Astrocyte (in vitro differentiated cells and primary cell): Measurements from ENCODE around the gene APLP1. TPM values are rescaled to one million over a fixed set of nuclear protein-coding genes. Genes with fewer than 3 reads are reported as not detected.

Experiments used
- DNase-seq: peaks from one replicate; pipeline ENCODE4 v3.0.0-alpha.2; 2010; ENCODE audit warnings: low read depth
- FAIRE-seq: peaks from 2 replicates; lab custom pipeline; 2011; peaks lifted over from hg19 to GRCh38; lab: Jason Lieb, UNC
- H2AFZ ChIP-seq: 2 replicates; pipeline ENCODE4 v1.6.0; 2012; ENCODE audit warnings: low read depth, low read length, inconsistent platforms
- H3K27ac ChIP-seq: 2 replicates; pipeline ENCODE4 v1.5.1; 2011; ENCODE audit warnings: low read depth, low read length, inconsistent platforms
- H3K27me3 ChIP-seq: 2 replicates; pipeline ENCODE4 v1.6.0; 2011; ENCODE audit warnings: low read length, inconsistent platforms; ENCODE audit not compliant: insufficient read depth
- H3K36me3 ChIP-seq: 2 replicates; pipeline ENCODE4 v1.5.1; 2011; ENCODE audit warnings: low read length, inconsistent platforms; ENCODE audit not compliant: insufficient read depth
- H3K4me1 ChIP-seq: 2 replicates; pipeline ENCODE4 v1.5.1; 2011; ENCODE audit warnings: low read length, inconsistent platforms; ENCODE audit not compliant: insufficient read depth
- H3K4me2 ChIP-seq: 2 replicates; pipeline ENCODE4 v1.6.0; 2012; ENCODE audit warnings: low read length, inconsistent platforms
- H3K4me3 ChIP-seq: 2 replicates; pipeline ENCODE4 v1.5.1; 2011; ENCODE audit warnings: low read depth, mild to moderate bottlenecking, low read length, inconsistent platforms; ENCODE audit not compliant: insufficient read depth
- H3K79me2 ChIP-seq: 2 replicates; pipeline ENCODE4 v1.6.0; 2012; ENCODE audit warnings: mild to moderate bottlenecking, low read length, inconsistent platforms; ENCODE audit not compliant: insufficient read depth
- H3K9ac ChIP-seq: 2 replicates; pipeline ENCODE4 v1.6.0; 2012; ENCODE audit warnings: mild to moderate bottlenecking, low read length, inconsistent platforms
- H3K9me3 ChIP-seq: 2 replicates; pipeline ENCODE4 v1.5.1; 2012; ENCODE audit warnings: low read depth, mild to moderate bottlenecking, low read length, inconsistent platforms; ENCODE audit not compliant: insufficient read depth
- H4K20me1 ChIP-seq: 2 replicates; pipeline ENCODE4 v1.6.0; 2012; ENCODE audit warnings: low read length, inconsistent platforms; ENCODE audit not compliant: insufficient read depth
- H3K27ac Mint-ChIP-seq: one replicate; pipeline ENCODE4 v1.8.0; 2021; ENCODE audit warnings: mild to moderate bottlenecking, mixed read lengths; ENCODE audit not compliant: unreplicated experiment
- H3K27me3 Mint-ChIP-seq: one replicate; pipeline ENCODE4 v1.8.0; 2021; ENCODE audit warnings: low read depth, mixed read lengths; ENCODE audit not compliant: unreplicated experiment
- H3K36me3 Mint-ChIP-seq: one replicate; pipeline ENCODE4 v1.8.0; 2021; ENCODE audit warnings: low read depth, mixed read lengths; ENCODE audit not compliant: unreplicated experiment
- H3K4me1 Mint-ChIP-seq: one replicate; pipeline ENCODE4 v1.8.0; 2021; ENCODE audit warnings: low read depth, mixed read lengths; ENCODE audit not compliant: unreplicated experiment
- H3K4me3 Mint-ChIP-seq: one replicate; pipeline ENCODE4 v1.8.0; 2021; ENCODE audit warnings: mild to moderate bottlenecking, moderate library complexity, mixed read lengths; ENCODE audit not compliant: unreplicated experiment
- H3K9me3 Mint-ChIP-seq: one replicate; pipeline ENCODE4 v1.8.0; 2021; ENCODE audit warnings: mild to moderate bottlenecking, mixed read lengths; ENCODE audit not compliant: unreplicated experiment
- CTCF ChIP-seq: IDR thresholded peaks from 2 replicates; pipeline ENCODE4 v1.5.1; 2011; ENCODE audit warnings: low read depth, mild to moderate bottlenecking, inconsistent platforms, low read length, moderate library complexity; ENCODE audit not compliant: insufficient read depth
- EZH2 ChIP-seq: IDR thresholded peaks from 2 replicates; pipeline ENCODE4 v1.6.1; 2012; ENCODE audit warnings: mild to moderate bottlenecking, low read length, inconsistent platforms; ENCODE audit not compliant: insufficient read depth
- total RNA-seq: library from RNA; stranded (reverse); gene quantifications from 2 replicates; pipeline ENCODE4 v1.2.1, GENCODE V29; 2021

APLP1 gene
- total RNA-seq, 1 donor from 2014 or later = 69.4 TPM

- Mint-ChIP-seq H3K4me1 (no peaks in the 10 kb centered on the region), H3K27me3 (peaks cover 75% of the 10 kb centered on the region), H3K9me3 (no peaks in the 10 kb centered on the region), H3K4me3 (no peak overlapping the region), H3K36me3 (peaks cover 5% of the 10 kb centered on the region), H3K27ac (no peak overlapping the region)
- no peak for DNase-seq
- H3K4me1 ChIP-seq = no peaks in the 10 kb centered on the region
- no peaks in the 10 kb centered on the region for H4K20me1 ChIP-seq
- H3K4me2 ChIP-seq = no peak overlapping the region
- no peaks in the 10 kb centered on the region for H3K9me3 ChIP-seq
- H3K36me3 ChIP-seq = no peaks in the 10 kb centered on the region
- H3K4me3 ChIP-seq = no peak overlapping the region
- H3K27me3 ChIP-seq = peaks cover 45% of the 10 kb centered on the region
- no peak overlapping the region for H3K27ac ChIP-seq
- no peaks in the 10 kb centered on the region for H3K79me2 ChIP-seq
- TF ChIP-seq CTCF = no peak
- TF ChIP-seq EZH2 = no peak
- no peak overlapping the region for H3K9ac ChIP-seq
- FAIRE-seq = no peak
- no peak overlapping the region for H2AFZ ChIP-seq
Observed at GRCh38 chr19:35858311-35858710, 10.1 kb upstream of the APLP1 start.

- DNase-seq (no peak), FAIRE-seq (no peak)
- Mint-ChIP-seq H3K4me1 (no peaks in the 10 kb centered on the region), H3K9me3 (no peaks in the 10 kb centered on the region), H3K27ac (no peak overlapping the region), H3K36me3 (peaks cover 5% of the 10 kb centered on the region), H3K27me3 (peaks cover 70% of the 10 kb centered on the region), H3K4me3 (no peak overlapping the region)
- Histone ChIP-seq H3K4me1 (no peaks in the 10 kb centered on the region), H3K4me3 (no peak overlapping the region), H3K27me3 (peaks cover 45% of the 10 kb centered on the region), H3K9me3 (no peaks in the 10 kb centered on the region), H3K36me3 (no peaks in the 10 kb centered on the region), H3K27ac (no peak overlapping the region), H3K79me2 (no peaks in the 10 kb centered on the region), H3K4me2 (no peak overlapping the region), H4K20me1 (no peaks in the 10 kb centered on the region), H3K9ac (no peak overlapping the region), H2AFZ (no peak overlapping the region)
- TF ChIP-seq CTCF = no peak
- no peak for TF ChIP-seq EZH2
Observed at GRCh38 chr19:35859414-35859813, 9.0 kb upstream of the APLP1 start.

GRCh38 chr19:35860436-35860817 is 7.9 kb upstream of the APLP1 start:
- Histone ChIP-seq H2AFZ (no peak overlapping the region), H3K9ac (no peak overlapping the region), H3K36me3 (no peaks in the 10 kb centered on the region), H3K27me3 (peaks cover 43% of the 10 kb centered on the region), H3K9me3 (no peaks in the 10 kb centered on the region), H3K27ac (no peak overlapping the region), H3K4me1 (no peaks in the 10 kb centered on the region), H4K20me1 (no peaks in the 10 kb centered on the region), H3K79me2 (no peaks in the 10 kb centered on the region), H3K4me3 (no peak overlapping the region), H3K4me2 (no peak overlapping the region)
- H3K4me1 Mint-ChIP-seq = no peaks in the 10 kb centered on the region
- no peaks in the 10 kb centered on the region for H3K9me3 Mint-ChIP-seq
- H3K27me3 Mint-ChIP-seq = peaks cover 68% of the 10 kb centered on the region
- H3K27ac Mint-ChIP-seq = no peak overlapping the region
- DNase-seq = no peak
- peaks cover 5% of the 10 kb centered on the region for H3K36me3 Mint-ChIP-seq
- no peak overlapping the region for H3K4me3 Mint-ChIP-seq
- TF ChIP-seq CTCF (no peak), EZH2 (no peak)
- FAIRE-seq = no peak
